GM18873 (cell line): Measurements from ENCODE around the gene UBTD1.

Experiments
- ATAC-seq: cut with Tn5 transposase; IDR thresholded peaks from one replicate; pipeline ENCODE4 v1.9.1; 2021; ENCODE audit warnings: mild to moderate bottlenecking, moderate library complexity, moderate number of reproducible peaks; ENCODE audit not compliant: unreplicated experiment, low FRiP score

UBTD1 gene

GRCh38 chr10:97601268-97602215 is 102.8 kb downstream of the UBTD1 start:
- no peak for ATAC-seq

- ATAC-seq = no peak
These were observed 108.4 kb downstream of the UBTD1 start for GRCh38 chr10:97607095-97607636.

DNA sequence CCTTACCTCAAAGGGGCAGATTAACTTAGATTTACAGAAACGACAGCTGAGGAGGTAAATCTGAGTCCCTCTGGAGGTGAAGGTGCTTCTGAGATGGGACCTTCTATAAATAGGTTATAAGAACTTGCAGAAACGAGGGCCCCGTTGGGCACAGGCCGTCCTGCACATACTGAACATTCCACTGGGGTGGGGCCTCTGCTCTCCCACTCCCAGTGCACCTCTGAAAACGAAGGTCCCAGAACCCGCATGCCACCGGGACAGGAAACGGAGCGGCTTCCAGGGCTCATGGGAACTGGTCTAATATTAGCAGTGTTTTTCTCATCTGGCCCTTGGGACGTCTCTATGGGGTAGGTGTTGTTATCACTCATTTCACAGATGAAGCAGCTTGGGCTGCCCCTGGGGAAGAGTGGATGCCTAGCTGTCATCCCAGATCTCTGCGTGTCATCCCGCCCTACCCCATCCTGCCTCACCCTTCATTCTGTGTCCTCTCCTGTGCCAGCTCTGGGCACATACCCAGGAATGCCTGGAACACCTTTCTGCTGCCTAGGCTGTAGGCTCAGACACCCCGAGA is 110.4 kb downstream of the UBTD1 start:
- no peak for ATAC-seq

DNA sequence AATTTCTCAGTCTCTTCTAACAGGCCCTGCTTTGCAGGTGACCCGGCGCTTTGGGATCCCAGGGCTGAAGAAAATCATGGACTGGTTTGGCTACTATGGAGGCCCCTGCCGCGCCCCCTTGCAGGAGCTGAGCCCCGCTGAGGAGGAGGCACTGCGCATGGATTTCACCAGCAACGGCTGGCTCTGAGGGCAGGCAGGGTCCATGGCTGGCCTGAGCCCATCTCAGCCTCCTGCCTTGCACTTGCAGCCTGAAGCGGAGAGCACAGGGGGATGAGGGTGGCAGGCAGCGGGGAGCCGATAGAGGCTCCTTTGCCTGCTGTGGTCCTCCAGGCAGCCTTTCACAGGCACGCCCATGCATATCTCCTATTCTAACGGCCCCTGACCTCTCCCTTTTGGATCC is 112.7 kb downstream of the UBTD1 start:
- no peak for ATAC-seq

DNA sequence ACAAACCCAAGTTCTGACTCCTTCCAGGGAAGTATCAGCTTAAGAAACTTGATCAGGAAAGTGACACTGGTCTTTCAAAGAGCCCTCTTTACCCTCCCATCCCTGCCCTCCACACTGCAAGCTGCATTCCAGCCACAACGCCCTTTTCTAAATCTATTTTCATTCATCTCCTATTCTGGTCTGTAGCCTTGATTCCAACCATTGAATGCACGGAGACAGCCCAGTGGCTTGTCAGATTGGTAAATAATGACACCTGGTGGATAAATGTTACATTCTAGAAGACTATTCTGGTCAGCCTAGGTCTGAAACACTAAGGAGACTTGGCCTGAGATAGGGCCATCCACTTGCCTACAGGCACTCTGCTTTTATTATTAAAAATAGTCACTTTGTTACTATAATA is 113.7 kb downstream of the UBTD1 start:
- no peak for ATAC-seq

DNA sequence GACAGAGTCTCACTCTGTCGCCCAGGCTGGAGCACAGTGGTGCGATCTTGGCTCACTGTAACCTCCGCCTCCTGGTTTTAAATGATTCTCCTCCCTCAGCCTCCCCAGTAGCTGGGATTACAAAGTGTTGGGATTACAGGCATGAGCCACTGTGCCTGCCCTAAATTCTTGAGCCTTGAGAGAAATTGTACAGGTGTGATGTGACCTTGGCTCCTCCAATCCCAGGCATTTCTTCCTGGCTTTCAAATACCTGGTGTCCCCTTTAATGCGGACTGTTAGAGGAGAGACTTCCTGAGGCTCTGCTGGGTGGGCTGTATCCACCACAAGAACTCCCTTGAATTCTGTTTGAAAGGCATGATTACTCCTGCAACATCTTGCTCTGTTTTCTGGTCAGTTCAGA is 119.6 kb downstream of the UBTD1 start:
- no peak for ATAC-seq

GRCh38 chr10:97618733-97619132 is 120.0 kb downstream of the UBTD1 start:
- ATAC-seq = no peak
